DOHH2 (cell line): Measurements from ENCODE around the gene SIVA1.

Experiments used
- H3F3A ChIP-seq: fragments of 200-600 bp; sonication (generic), shearing (Covaris generic); 2 replicates; pipeline ENCODE4 v1.6.0; 2016; ENCODE audit warnings: antibody characterized with exemption, mild to moderate bottlenecking; ENCODE audit not compliant: control insufficient read depth, insufficient read depth
- H3K27ac ChIP-seq: fragments of 200-600 bp; sonication (generic); 2 replicates; pipeline ENCODE4 v1.5.1; 2014; ENCODE audit warnings: low read depth, mild to moderate bottlenecking, low read length, moderate library complexity
- H3K27me3 ChIP-seq: fragments of 200-600 bp; sonication (generic); 2 replicates; pipeline ENCODE4 v1.6.1; 2014; ENCODE audit warnings: mild to moderate bottlenecking, low read length, mixed read lengths; ENCODE audit not compliant: control insufficient read depth
- H3K36me3 ChIP-seq: fragments of 200-600 bp; sonication (generic); 2 replicates; pipeline ENCODE4 v1.6.1; 2014; ENCODE audit warnings: mild to moderate bottlenecking, low read length, moderate library complexity, mixed read lengths; ENCODE audit not compliant: control insufficient read depth
- H3K4me1 ChIP-seq: fragments of 200-600 bp; sonication (generic); 2 replicates; pipeline ENCODE4 v1.6.1; 2014; ENCODE audit warnings: mild to moderate bottlenecking, low read length, mixed read lengths; ENCODE audit not compliant: control insufficient read depth
- H3K4me2 ChIP-seq: fragments of 200-600 bp; sonication (generic); 2 replicates; pipeline ENCODE4 v1.6.0; 2014; ENCODE audit warnings: mild to moderate bottlenecking, low read length, moderate library complexity
- H3K4me3 ChIP-seq: fragments of 200-600 bp; sonication (generic); 2 replicates; pipeline ENCODE4 v1.5.1; 2014; ENCODE audit warnings: mild to moderate bottlenecking, low read length, mixed read lengths
- H3K79me2 ChIP-seq: fragments of 200-600 bp; sonication (generic); 2 replicates; pipeline ENCODE4 v1.6.1; 2014; ENCODE audit warnings: mild to moderate bottlenecking, low read length, mixed read lengths; ENCODE audit not compliant: control insufficient read depth
- H3K9me2 ChIP-seq: fragments of 200-600 bp; sonication (generic); replicated peaks from 2 replicates; pipeline ENCODE4 v1.6.1; 2014; ENCODE audit warnings: mild to moderate bottlenecking, low read length, mixed read lengths; ENCODE audit not compliant: control insufficient read depth
- H3K9me3 ChIP-seq: fragments of 200-600 bp; sonication (generic); 2 replicates; pipeline ENCODE4 v1.6.1; 2014; ENCODE audit warnings: antibody characterized with exemption, low read length, mixed read lengths; ENCODE audit not compliant: control insufficient read depth, insufficient read depth
- H4K20me1 ChIP-seq: fragments of 200-600 bp; sonication (generic); 2 replicates; pipeline ENCODE4 v1.6.0; 2014; ENCODE audit warnings: low read depth, mild to moderate bottlenecking, antibody characterized with exemption, low read length, moderate library complexity; ENCODE audit not compliant: control insufficient read depth, insufficient read depth
- CTCF ChIP-seq: fragments of 200-600 bp; sonication (generic); IDR thresholded peaks from one replicate; pipeline ENCODE4 v1.5.1; 2014; ENCODE audit warnings: antibody characterized with exemption, mild to moderate bottlenecking, low read depth, low read length; ENCODE audit not compliant: poor library complexity, severe bottlenecking
- EZH2phosphoT487 ChIP-seq: fragments of 200-600 bp; sonication (generic); IDR thresholded peaks from 2 replicates; pipeline ENCODE4 v1.6.1; 2017; ENCODE audit warnings: borderline replicate concordance, mild to moderate bottlenecking, antibody characterized with exemption, low read length, moderate library complexity, mixed read lengths

Gene SIVA1

GRCh38 chr14:104775073-104775489 is 22.1 kb downstream of the SIVA1 start:
- no peaks in the 10 kb centered on the region for H4K20me1 ChIP-seq
- H3K9me2 ChIP-seq = no peaks in the 10 kb centered on the region
- H3K79me2 ChIP-seq = no peaks in the 10 kb centered on the region
- H3K4me1 ChIP-seq = no peaks in the 10 kb centered on the region
- no peaks in the 10 kb centered on the region for H3K27me3 ChIP-seq
- H3K9me3 ChIP-seq = peaks cover 17% of the 10 kb centered on the region
- H3K27ac ChIP-seq = no peak overlapping the region
- TF ChIP-seq EZH2phosphoT487 = no peak
- TF ChIP-seq CTCF = no peak
- H3K36me3 ChIP-seq = peaks cover 75% of the 10 kb centered on the region
- H3K4me2 ChIP-seq = no peak overlapping the region
- H3F3A ChIP-seq = no peaks in the 10 kb centered on the region
- H3K4me3 ChIP-seq = no peak overlapping the region

GRCh38 chr14:104776481-104776880 is 23.5 kb downstream of the SIVA1 start:
- no peak for TF ChIP-seq EZH2phosphoT487
- TF ChIP-seq CTCF = no peak
- Histone ChIP-seq H3K4me2 (no peak overlapping the region), H3K27ac (no peak overlapping the region), H3K9me3 (peaks cover 10% of the 10 kb centered on the region), H3K27me3 (no peaks in the 10 kb centered on the region), H3K9me2 (no peaks in the 10 kb centered on the region), H3K79me2 (no peaks in the 10 kb centered on the region), H3K36me3 (peaks cover 67% of the 10 kb centered on the region), H3K4me3 (no peak overlapping the region), H3K4me1 (no peaks in the 10 kb centered on the region), H3F3A (no peaks in the 10 kb centered on the region), H4K20me1 (no peaks in the 10 kb centered on the region)

DNA sequence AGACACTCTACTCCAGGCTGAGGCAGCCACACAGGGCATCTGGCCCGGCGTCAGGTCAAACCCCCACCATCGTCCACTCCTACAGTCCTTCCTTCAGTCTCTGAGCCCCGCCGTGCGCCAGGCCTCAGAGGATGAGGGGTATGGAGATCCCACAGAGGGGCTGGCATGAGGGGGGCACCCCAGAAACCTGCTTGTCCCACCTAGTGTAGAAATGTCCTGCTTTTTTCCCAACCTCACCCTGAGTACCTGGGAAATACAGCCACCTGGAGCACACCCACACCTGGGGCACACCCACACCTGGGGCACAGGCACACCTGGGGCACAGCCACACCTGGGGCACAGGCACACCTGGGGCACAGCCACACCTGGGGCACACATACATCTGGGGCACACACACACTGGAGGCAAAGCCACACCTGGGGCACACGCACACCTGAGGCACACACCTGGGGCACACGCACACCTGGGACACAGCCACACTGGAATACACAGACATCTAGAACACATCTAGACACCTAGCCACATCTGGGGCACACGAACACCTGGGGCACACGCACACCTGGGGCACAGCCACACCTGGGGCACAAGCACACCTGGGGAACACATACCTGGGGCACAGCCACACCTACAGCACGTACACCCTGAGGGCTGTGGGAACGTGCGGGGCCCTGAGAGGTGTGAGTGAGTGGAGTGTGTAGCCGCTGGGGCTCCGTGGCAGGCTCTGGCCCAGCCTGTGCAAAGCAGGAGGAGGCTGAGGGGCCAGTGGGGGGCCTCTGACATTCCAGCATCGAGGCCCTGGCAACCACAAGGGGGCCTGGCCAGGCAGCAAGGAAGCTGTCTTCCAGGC is 24.2 kb downstream of the SIVA1 start:
- H3K9me3 ChIP-seq = peaks cover 3% of the 10 kb centered on the region; the same call in 1 of the 2 replicates
- no peaks in the 10 kb centered on the region for H4K20me1 ChIP-seq
- no peaks in the 10 kb centered on the region for H3K27me3 ChIP-seq
- H3K9me2 ChIP-seq = no peaks in the 10 kb centered on the region
- H3K79me2 ChIP-seq = no peaks in the 10 kb centered on the region
- no peaks in the 10 kb centered on the region for H3K4me1 ChIP-seq
- no peak overlapping the region for H3K4me2 ChIP-seq
- H3K36me3 ChIP-seq = peaks cover 60% of the 10 kb centered on the region
- H3K4me3 ChIP-seq = no peak overlapping the region
- no peak for TF ChIP-seq EZH2phosphoT487
- no peak for TF ChIP-seq CTCF
- no peaks in the 10 kb centered on the region for H3F3A ChIP-seq
- H3K27ac ChIP-seq = no peak overlapping the region
